Astrocyte of the cerebellum (primary cell): ENCODE data around the gene PDIK1L.
A peak's percentile ranks its signal among the peaks of the same experiment; 100 is the strongest.

Experiments
- DNase-seq: peaks from one replicate; pipeline ENCODE4 v3.0.0-alpha.2; 2011; ENCODE audit warnings: low read depth
- H3K4me3 ChIP-seq: 2 replicates; pipeline ENCODE4 v1.5.1; 2011; ENCODE audit warnings: mild to moderate bottlenecking, low read depth, low read length, moderate library complexity
- in situ Hi-C: cut with HindIII; loops from 2 replicates; pipeline ENCODE4 v1.10.0; 2017; ENCODE audit warnings: low sequenced_read_pairs
- TF ChIP-seq, protein P1 (sequence below): IDR thresholded peaks from 2 replicates; pipeline ENCODE4 v1.5.1; 2012; ENCODE audit warnings: low read length, low read depth, moderate library complexity, mild to moderate bottlenecking; ENCODE audit errors: missing control alignments

Gene PDIK1L

DNA sequence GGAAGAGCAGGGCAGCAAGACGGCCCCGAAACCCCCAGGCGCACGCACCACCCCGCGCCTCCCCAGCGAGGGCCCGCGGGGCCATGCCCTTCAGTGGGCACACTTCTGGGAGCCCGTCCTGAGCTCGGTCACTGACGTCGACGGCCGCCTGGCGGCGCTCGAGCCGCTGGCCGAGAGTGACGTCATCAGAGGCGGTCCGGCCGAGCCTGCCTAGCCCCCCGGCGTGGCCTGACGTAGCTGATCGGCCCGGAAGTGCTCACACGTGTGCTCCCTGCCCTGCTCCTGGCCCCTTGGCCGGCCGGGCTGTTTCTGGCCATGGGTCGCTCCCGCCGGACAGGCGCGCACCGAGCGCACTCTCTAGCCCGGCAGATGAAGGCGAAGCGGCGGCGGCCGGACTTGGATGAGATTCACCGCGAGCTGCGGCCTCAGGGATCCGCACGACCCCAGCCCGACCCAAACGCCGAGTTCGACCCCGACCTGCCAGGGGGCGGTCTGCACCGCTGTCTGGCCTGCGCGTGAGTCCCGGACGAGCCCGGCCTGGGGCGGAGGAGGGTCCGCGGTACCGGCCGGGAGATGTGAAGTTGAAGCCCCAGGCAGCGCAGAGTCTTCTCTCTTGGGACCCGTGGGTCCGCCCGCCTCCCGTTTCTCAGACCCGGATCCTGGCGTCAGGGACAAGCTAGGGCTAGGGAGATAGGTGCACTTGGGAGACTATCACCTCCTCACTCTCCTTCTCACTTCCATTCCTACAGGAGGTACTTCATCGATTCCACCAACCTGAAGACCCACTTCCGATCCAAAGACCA, 58.2 kb downstream of the PDIK1L start, which contains the start of gene ZNF593:
Gene ZNF593 (plus strand): TSS at position 240 of the 803 bp plus-strand sequence. CDS start 76 bp downstream, at position 316.
- DNase-seq: peak; percentile 57
- TF ChIP-seq, protein P1, sequence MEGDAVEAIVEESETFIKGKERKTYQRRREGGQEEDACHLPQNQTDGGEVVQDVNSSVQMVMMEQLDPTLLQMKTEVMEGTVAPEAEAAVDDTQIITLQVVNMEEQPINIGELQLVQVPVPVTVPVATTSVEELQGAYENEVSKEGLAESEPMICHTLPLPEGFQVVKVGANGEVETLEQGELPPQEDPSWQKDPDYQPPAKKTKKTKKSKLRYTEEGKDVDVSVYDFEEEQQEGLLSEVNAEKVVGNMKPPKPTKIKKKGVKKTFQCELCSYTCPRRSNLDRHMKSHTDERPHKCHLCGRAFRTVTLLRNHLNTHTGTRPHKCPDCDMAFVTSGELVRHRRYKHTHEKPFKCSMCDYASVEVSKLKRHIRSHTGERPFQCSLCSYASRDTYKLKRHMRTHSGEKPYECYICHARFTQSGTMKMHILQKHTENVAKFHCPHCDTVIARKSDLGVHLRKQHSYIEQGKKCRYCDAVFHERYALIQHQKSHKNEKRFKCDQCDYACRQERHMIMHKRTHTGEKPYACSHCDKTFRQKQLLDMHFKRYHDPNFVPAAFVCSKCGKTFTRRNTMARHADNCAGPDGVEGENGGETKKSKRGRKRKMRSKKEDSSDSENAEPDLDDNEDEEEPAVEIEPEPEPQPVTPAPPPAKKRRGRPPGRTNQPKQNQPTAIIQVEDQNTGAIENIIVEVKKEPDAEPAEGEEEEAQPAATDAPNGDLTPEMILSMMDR: peak; percentile 84
- peak within 1 kb of the TSS; percentile 91 for H3K4me3 ChIP-seq
- in situ Hi-C loops: no loop called here

DNA sequence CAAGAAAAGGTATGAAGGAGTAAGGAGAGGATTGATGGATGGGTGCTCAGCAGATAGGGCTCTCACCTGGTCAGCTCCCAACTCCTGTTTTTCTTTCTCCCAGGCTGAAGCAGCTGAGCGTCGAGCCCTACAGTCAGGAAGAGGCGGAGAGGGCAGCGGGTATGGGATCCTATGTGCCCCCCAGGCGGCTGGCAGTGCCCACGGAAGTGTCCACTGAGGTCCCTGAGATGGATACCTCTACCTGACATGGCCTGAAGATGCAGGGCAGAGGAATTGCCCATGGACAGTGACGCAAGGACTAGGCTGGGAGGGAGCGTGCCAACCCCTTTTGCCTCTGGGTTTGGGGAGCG, 58.8 kb downstream of the PDIK1L start:
- TF ChIP-seq, protein P1: no peak
- H3K4me3 ChIP-seq: peak overlapping the region; percentile 91
- no peak for DNase-seq
- in situ Hi-C loops: no loop called here

DNA sequence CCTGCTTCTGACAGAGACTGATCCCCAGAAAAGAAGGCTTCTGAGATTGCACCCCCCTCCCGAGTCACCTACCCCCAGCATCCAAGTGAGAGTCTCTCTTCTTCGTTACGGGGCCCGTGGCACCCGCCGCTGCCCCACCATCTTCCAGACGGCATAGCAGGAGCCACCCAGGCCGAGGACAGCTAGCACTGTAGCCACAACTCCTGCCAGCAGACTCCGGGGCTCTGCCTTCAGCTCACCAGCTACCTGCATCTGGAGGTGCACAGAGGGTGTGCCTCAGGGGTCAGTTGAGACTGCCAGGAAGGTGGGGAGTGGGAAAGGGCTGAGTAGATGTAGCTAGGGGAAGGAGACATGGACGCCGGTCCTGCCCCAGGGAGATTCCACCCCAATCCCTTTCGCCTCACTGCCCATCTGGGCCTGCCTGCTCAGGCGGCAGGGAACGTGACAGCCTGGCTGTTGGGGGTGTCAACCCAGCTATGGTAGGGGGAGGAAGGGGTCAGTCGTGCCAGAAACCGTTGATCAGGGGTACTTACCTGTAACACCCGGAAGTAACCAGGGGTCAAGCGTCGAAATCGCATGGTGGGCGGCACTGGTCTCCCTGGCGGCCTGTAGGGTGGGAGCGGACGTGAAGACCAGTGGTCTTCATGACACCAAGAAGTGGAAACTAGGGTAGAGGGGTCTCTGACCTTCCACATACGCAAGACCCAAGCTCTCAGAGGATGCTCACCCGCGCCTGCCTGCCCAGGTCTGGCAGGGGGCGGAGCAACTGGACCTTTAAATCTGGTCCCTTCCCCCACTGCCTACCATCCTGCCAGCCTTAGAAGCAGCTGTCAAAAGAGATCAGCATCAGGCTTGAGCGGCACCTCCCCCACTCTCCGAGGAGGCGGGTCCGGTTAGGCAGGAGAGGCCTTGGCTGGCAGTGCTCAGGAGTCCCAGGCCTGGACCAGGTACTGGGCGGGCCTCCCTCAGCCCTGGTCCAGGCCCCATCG, 59.8 kb downstream of the PDIK1L start, which contains the start of gene ZNF593OS:
Gene ZNF593OS (minus strand): TSS at position 749 of the 989 bp plus-strand sequence. CDS start 171 bp downstream, at position 578.
- TF ChIP-seq, protein P1: no peak
- no peak for DNase-seq
- in situ Hi-C loops: no loop called here
- H3K4me3 ChIP-seq: peak within 1 kb of the TSS; percentile 91
